ENCODE results near the gene ODAD2.

ODAD2 gene

DNA sequence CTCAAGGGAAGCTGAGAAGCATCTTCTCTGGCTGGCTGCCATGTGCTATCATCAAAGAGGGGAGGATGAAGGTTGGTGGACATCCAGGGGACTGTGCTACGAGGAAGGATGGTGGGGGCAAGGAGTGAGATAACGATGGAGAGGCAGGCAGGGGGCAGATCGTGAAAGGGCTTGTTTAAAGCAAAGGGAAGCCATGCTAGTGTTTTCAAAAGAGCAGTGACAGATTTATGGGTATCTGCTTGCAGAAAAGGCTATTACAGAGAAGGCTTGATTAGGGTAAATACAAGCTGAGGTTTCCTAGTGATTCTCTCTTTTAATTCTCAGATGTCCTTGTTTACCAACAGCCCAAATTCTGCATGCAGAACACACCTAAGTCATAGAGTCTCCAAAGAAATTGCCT, 164.4 kb downstream of the ODAD2 start:
- H3K27ac ChIP-seq, result no peak overlapping the region
- TF ChIP-seq, protein P1, sequence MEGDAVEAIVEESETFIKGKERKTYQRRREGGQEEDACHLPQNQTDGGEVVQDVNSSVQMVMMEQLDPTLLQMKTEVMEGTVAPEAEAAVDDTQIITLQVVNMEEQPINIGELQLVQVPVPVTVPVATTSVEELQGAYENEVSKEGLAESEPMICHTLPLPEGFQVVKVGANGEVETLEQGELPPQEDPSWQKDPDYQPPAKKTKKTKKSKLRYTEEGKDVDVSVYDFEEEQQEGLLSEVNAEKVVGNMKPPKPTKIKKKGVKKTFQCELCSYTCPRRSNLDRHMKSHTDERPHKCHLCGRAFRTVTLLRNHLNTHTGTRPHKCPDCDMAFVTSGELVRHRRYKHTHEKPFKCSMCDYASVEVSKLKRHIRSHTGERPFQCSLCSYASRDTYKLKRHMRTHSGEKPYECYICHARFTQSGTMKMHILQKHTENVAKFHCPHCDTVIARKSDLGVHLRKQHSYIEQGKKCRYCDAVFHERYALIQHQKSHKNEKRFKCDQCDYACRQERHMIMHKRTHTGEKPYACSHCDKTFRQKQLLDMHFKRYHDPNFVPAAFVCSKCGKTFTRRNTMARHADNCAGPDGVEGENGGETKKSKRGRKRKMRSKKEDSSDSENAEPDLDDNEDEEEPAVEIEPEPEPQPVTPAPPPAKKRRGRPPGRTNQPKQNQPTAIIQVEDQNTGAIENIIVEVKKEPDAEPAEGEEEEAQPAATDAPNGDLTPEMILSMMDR (conservative IDR thresholded peaks at IDR 0.05), result no peak

DNA sequence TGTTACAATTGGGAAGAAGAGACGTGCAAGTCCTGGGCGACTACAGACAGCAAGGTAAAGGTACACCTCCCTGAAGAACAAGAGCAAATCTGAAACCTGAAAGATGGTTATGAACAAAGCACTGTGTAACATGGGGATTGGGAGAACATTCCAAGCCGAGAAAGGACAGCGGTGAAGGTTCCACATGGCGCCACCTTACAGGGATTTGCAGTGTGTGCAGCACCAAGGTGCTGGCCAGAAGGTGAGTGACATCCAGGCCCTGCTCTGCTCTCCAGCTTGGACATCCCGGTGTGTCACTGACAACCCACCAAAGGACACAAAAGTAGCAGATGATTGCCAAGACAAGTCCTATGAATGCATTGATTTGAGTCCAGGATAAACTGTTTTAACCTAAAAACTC, 165.1 kb downstream of the ODAD2 start:
- TF ChIP-seq, protein P1 (conservative IDR thresholded peaks at IDR 0.05), result no peak
- no peak overlapping the region for H3K27ac ChIP-seq

DNA sequence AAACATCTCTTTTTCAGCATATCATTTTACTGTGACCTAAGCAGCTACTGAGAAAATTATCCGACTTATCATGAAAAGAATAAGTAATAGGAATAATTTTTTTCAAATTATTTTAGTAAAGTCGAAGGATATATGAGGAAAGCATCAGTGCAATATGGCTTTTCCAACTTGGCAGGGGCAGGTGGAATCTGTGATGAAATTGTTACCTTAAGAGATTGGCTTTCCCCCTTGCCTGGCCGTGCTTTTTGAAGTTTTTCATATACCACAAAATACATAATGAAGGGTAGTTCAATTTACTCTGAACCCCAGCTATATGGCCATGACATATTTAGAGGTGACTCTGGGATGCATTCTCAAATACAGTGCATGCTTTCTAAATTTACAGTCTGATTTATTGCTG, 166.1 kb downstream of the ODAD2 start:
- H3K27ac ChIP-seq, result no peak overlapping the region
- TF ChIP-seq, protein P1 (conservative IDR thresholded peaks at IDR 0.05), result no peak

DNA sequence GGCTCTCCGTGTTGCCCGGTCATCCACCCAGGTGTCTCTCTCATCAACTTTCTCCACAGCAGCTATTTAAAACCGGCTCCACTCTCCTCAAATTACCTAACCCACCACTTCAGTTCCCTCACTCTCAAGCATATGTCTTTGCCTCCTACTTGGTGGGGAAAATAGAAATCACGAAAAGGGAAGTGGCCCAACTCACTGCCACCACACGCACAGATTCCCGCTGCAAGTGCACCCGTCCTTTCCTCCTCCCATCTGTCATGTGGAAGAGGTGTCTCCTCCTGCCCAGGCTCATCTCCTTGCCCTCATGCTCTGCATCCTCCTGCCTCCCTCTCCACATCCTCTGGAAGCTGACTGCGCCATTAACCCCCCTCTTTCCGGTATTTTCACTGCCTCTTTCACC, 172.5 kb downstream of the ODAD2 start:
- no peak overlapping the region for H3K27ac ChIP-seq
- TF ChIP-seq, protein P1 (conservative IDR thresholded peaks at IDR 0.05), result no peak

DNA sequence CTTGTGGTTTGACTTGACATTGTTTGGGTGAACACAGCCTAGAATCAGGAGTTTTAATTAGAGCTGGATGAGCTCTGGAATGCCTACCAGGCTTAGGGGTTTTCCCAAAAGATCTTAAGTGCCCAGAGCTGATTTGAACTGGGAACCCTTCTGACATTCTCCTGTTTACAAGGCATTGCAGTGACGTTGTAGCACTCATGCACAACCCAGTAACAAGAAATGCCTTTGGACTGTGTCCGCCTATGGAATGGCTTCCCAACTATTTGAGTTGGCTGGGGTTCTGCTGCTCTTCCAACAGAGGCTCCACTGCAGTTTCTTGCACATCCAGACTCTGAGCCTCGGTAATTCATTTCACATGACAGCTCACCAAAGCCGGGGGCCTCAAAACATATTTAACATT, 176.6 kb downstream of the ODAD2 start:
- TF ChIP-seq, protein P1 (conservative IDR thresholded peaks at IDR 0.05), result no peak
- no peak overlapping the region for H3K27ac ChIP-seq

DNA sequence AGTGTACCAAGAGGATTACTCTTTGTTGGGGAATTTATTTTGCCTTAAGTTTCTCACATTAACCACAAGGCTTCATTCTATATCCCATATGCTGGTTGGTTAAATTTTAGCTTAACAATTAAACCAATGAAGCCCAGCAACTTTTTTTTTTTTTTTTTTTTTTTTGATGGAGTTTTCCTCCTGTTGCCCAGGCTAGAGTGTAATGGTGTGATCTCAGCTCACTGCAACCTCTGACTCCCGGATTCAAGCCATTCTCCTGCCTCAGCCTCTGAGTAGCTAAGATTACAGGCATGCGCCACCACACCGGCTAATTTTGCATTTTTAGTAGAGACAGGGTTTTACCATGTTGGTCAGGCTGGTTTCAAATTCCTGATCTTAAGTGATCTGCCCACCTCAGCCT, 178.2 kb downstream of the ODAD2 start:
- TF ChIP-seq, protein P1 (conservative IDR thresholded peaks at IDR 0.05), result no peak
- no peak overlapping the region for H3K27ac ChIP-seq

DNA sequence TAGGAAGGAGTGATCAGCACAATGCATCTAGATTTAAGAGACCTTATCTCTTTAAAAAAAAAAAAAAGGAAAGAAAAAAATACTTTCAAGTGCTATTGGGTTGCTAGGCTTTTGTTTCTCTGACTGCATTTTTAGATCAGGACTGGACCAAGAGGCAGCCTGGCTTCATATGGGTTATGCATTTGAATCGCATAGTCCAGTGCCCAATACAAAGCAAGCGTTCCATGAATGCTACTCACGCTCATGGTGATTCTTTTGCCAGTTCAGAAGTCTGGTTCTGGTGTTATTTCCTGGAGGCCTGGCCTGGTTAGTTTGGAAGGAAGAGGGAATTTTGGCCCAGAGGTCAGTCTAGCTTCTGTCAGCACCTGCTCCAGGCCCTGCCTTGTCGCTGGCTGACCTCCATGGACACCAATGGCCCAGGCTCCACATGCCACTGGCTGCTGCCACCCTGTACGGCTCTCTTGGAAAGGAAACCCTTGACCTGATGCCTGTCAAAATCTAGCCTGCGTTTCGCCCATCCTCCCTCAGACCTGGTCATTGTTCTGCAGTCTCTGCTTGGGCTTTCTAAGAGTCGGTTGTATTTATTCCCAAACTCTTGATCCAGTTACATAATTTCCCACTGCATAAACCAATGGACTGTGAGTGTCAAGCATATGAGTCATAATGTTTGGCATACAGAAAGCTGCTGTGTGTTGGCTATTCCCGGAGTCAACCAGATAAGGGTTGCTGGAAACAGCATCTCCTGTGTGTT, 178.9 kb downstream of the ODAD2 start:
- TF ChIP-seq, protein P1 (conservative IDR thresholded peaks at IDR 0.05), result no peak
- H3K27ac ChIP-seq, result no peak overlapping the region

All from VCaP (cell line).